Measurements from ENCODE around the gene FAM156A.
"Not testable (repeated sequence)": the region's sequence is repeated elsewhere in the genome, so short reads cannot be mapped to it uniquely, and the experiment has no call there.

FAM156A gene

GRCh38 chrX:52958113-52958959 lies at the start of gene FAM156A:
FAM156A (minus strand) TSS chrX:52958518; CDS start chrX:52948588, 9,930 bp downstream.
- not testable (repeated sequence) for DNase-seq

DNA sequence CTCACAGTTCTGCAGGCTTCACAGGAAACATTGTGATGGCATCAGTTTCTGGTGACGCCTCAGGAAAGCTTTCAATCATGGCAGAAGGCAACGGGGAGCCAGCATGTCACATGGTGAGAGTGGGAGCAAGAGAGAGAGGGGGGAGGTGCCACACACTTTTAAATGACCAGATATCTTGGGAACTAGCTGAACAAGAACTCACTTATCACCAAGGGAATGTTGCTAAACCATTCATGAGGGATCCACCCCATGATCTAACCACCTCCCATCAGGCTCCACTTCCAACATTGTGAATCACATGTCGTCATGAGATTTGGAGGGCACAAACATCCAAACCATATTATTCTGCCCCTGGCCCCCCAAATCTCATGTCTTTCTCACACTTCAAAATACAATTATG lies 47.0 kb upstream of the FAM156A start:
- DNase-seq, result no peak

DNA sequence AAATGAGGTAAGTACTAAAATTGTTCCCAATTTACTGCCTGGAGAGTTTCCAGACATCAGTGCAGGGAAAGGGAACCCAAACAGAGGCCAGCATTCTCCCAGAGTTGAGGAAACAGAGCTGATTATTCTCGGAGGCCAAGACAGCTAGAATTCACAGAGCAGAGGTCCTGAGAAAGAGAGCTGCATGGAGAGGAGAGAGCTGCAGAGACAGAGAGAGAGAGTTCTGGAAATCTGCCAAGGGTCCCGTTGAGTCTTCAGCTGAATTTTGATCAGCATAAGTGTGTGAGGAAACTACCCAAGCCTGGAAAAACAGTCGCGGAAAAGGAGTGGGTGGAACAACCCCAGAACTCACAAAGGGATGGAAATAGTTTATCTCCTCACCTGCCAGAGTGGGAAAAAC lies 46.5 kb upstream of the FAM156A start:
- no peak for DNase-seq

DNA sequence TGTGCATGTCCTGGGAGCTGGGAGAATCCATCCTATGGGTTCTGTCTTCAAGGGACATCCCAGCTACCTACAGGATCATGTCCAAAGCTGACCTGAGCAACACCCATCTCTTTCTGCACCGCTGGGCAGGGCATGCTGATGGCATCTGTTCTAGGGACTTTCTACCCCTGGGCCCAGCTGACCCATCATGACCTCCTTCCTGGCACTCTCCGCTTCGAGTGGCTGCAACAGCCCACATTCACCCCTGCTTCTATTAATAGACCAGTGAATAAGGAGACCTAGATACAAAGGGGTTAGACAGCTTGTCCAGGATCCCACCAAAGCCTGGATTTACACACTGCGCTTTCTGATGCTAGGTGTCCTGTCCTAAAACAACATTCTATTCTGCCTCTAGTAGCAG lies 45.7 kb upstream of the FAM156A start:
- no peak for DNase-seq

DNA sequence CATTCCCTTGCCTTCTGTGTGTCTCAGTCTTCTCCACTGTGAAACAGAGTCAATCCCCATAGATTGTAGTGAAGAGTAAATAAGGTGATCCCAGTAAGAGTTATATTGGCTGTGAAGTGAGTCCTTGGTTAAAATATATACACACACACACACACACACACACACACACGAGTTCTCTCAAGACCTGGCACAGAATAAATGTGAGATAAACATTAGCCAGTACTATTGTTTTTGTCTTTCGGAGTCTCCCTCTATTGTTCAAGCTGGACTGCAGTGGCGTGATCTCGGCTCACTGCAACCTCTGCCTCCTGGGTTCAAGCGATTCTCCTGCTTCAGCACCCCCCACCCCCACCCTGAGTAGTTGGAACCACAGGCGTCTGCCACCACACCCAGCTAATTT lies 44.8 kb upstream of the FAM156A start:
- DNase-seq, result no peak

DNA sequence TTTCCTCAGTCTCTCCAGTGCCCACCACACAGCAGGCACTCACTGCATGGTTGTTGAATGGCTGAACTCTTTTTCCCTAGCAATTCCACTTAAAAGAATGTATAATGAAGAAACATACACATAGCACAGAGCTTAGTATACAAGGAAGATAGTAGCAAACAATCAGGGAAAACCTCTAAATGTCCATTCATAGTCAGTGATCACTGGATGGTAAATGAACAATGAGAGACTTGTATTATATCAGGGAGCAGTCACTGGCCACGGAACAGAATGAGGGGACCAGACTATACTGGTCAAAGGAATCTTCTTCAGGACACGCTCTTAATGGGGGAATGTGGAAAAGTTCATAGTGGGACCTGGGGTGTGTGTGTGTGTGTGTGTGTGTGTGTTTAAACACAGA lies 43.6 kb upstream of the FAM156A start:
- DNase-seq, result no peak

- DNase-seq, result no peak
These were observed 42.3 kb upstream of the FAM156A start for GRCh38 chrX:53000447-53001135.

- no peak for DNase-seq
These were observed 37.6 kb upstream of the FAM156A start for GRCh38 chrX:52995987-52996331.

GRCh38 chrX:52995135-52995986 lies 37.0 kb upstream of the FAM156A start:
- peak; percentile 87 to 91 for DNase-seq

- DNase-seq, result no peak
These were observed 32.5 kb upstream of the FAM156A start for GRCh38 chrX:52990848-52991247.

DNA sequence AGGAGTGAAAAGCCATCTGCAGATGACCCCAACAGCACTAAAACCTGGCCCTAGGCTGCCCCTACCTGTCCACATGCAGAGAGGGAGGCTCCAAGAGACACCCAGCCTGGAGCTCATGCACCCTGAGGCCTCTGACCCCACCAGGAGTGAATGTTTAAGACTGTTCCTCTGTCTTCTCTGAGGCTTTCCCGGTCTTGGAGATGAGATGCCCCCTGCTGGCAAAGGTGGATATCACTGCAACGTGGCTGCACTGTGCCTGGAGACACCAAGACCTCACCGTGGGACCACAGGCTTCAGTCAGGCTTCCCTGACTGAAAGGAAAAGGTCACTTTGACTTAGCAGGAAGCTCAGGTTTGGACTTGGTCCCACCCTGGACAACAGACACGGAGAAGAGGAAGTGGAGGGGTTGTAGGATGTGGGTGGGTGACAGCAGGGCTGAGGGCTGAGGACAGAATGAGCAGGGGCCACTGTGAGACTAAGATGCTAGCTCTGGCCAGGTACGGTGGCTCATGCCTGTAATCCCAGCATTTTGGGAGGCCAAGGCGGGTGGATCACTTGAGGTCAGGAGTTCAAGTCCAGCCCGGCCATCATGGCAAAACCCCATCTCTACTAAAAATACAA lies 31.8 kb upstream of the FAM156A start:
- DNase-seq, result peak; percentile 23 to 56

DNA sequence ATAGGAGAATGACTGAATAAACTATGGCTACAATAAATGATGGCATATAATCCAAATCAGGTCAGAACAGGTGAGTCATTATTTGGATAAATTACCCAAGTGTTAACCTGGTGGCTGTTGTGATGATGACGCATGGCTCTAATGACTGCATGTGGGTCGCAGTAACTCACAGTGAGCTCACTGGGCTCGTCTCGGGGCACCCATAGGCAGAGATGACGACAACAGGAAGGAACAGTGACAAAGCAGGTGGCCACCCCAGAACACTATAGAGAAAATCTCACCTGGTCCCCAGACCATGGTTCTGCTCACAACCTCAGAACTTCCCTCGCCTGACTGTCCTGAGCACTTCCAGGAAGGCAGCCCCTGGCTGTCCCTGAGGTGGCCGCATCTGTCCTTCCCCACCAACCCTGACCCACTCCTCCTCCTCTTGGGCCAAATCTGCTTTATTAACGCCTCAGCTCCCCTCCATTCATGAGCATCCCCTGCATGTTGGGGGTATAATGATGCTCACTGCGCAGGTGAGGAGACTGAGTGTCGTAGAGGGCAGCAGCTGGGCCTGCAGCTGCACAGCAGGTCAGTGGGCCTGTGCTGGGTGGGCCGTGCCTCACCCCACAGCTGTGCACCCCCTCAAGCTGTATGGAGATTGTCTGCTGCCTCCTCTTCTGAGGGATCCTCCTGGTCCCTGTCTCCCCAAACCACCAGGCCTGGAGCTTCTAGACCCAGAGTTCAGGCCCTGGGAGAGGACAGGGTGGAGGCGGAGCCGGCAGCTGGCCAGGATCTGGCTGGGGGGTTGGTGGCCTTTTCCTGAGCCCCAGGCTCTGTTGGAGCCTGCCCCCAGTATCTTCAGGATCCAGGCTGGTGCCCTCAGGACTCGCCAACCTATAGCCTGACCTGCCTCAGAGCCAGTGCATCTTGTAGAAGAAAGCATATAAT lies 30.9 kb upstream of the FAM156A start:
- DNase-seq, result no peak

GRCh38 chrX:52983321-52984000 lies 25.1 kb upstream of the FAM156A start:
- no peak for DNase-seq

DNA sequence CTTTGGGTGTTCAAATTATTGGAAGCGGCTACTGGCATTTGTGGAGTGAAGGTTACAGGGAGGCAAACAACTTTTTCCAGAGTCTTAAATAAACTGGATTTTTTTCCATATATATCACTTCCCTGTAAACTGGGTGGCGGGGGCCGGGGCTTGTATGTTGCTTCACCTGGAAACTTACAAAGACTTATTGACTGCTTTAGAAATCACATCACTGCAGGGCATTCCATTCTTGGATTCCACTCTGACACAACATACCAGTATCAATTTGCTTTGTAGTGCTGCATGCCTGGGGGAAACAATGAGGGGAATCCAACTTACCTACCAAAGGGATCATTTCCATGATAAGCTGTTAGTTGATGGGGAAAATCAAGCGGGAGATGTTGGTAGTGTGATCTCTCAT lies 21.7 kb upstream of the FAM156A start:
- no peak for DNase-seq

DNA sequence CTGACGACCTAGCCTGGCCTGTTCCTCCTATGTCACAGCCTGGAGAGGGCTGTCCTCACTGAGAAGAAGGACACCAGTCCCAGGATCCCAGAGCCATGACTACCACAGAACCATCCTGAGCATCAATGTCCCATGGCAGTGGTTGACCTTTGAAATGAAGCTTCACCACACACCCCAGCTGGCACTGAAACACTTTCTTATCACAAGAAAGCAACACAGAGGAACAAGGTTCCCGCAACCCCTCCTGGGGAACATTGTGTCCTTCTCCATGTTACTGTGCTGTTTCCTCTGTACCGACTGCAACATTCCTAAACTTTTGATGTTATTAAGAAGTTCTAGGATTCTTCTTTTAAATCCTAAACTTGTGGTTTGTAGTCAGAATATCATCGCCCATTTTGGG lies 21.2 kb upstream of the FAM156A start:
- DNase-seq, result no peak

GRCh38 chrX:52977953-52978352 lies 19.6 kb upstream of the FAM156A start:
- no peak for DNase-seq

GRCh38 chrX:52975576-52975975 lies 17.3 kb upstream of the FAM156A start:
- DNase-seq, result not testable (repeated sequence)

DNA sequence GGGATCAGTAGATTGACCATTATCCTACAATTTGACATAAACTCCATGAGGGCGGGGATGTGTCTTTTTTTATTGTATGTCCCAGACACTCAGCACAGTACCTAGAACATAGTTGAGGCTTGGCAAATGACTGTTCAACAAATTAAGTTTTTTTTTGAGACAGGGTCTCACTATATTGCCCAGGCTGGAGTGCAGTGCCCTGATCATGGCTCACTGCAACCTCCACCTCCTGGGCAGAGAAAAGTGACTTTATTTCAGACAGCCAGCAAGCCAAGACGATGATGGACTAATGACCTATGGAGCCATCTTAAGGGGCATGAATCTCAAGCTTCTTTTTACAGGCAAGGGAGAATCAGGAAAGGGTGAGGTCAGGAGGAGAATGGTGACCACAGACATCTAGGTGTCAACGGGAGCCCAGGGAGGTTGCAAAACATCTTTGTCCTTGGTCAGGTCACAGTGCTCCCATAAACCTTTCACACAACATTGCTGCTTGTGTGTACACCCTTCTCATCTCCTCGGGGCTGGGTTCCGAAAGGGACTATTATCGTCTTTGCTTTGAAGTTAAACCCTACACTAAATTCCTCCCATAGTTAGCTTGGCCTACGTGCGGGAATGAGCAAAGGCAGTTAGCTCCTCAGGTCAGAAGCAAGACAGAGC lies 16.1 kb upstream of the FAM156A start:
- not testable (repeated sequence) for DNase-seq

DNA sequence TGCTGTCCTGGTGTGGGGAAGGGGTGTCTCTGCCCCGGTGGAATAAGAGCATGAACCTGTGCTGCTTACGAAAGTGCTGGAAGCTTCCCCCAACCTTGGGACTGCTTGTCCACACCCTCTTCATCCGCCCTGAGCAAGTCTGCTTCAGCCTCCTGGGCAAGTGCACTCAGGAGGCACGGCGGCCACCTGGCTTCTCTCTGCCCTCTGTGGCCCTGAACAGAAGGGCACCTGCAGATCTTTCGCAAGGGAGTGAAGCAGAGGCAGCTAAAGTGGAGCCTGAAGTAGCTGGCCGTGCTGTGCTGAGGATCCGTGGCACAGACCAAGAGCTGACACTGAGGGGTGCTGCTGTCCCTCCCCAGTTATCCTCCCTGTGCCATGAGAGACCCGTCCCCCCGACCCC lies 9.6 kb upstream of the FAM156A start:
- DNase-seq, result not testable (repeated sequence)

- DNase-seq, result not testable (repeated sequence)
These were observed 8.8 kb upstream of the FAM156A start for GRCh38 chrX:52966993-52967738.
